ENCODE measurements around the gene C18orf32. TPM values are rescaled to one million over a fixed set of nuclear protein-coding genes. Genes with fewer than 3 reads are reported as not detected.

C18orf32 gene
- total RNA-seq, 1 experiment from 2014 or later, result 14.0 TPM

GRCh38 chr18:49483198-49483597, 3.8 kb downstream of the C18orf32 start:
- no peaks in the 10 kb centered on the region for H3K4me1 ChIP-seq
- Mint-ChIP-seq H3K36me3 (ENCODE audit: insufficient read depth, unreplicated experiment) (peaks cover 35% of the 10 kb centered on the region), H3K4me1 (ENCODE audit: low read depth, unreplicated experiment) (no peaks in the 10 kb centered on the region), H3K4me3 (ENCODE audit: unreplicated experiment) (no peak overlapping the region), H3K27me3 (ENCODE audit: insufficient read depth, unreplicated experiment) (no peaks in the 10 kb centered on the region), H3K27ac (ENCODE audit: unreplicated experiment) (no peak overlapping the region), H3K9me3 (ENCODE audit: unreplicated experiment) (no peaks in the 10 kb centered on the region)
- intact Hi-C loops (cut with micrococcal nuclease; ENCODE audit: unreplicated experiment), result no loop called here
- H3K36me3 ChIP-seq (ENCODE audit: control insufficient read depth, insufficient read depth, low read length), result no peaks in the 10 kb centered on the region
- no peaks in the 10 kb centered on the region for H3K9me3 ChIP-seq
- no peak for TF ChIP-seq CTCF (IDR thresholded peaks at IDR 0.05; ENCODE audit: insufficient read depth in 1 of 2, low read depth in 1 of 2, low read length in 1 of 2, severe bottlenecking in 1 of 2, unreplicated experiment in 1 of 2)
- no peak overlapping the region for H3K4me3 ChIP-seq (ENCODE audit: low read depth, low read length)
- no peaks in the 10 kb centered on the region for H3K27me3 ChIP-seq (replicated peaks; ENCODE audit: control insufficient read depth, insufficient read depth, low read length)
- no TSS peak for BruUV-seq (replicated peaks)
- no peak for DNase-seq
- POLR2A ChIA-PET, result no interaction called here
- CTCF ChIA-PET, result no interaction called here

DNA sequence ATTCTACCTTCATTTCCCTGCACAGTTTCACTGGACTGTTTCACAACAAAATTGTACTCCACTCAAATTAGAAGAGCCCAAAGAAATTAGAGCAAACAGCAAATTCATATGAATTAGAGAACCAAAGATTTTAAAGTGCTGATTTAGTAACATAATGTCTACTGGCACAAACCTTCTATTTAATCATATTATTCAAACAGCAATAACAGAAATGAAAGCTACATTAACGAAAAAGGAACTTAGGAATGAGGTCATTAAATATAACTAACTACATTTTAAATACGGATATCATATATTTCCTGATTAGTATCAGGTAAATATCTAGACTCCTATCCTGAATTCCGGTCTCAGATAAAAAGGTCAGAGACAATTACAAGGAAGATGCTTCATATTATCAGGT, 5.1 kb downstream of the C18orf32 start:
- H3K27me3 ChIP-seq (replicated peaks; ENCODE audit: control insufficient read depth, insufficient read depth, low read length), result no peaks in the 10 kb centered on the region
- Mint-ChIP-seq H3K4me3 (ENCODE audit: unreplicated experiment) (no peak overlapping the region), H3K4me1 (ENCODE audit: low read depth, unreplicated experiment) (no peaks in the 10 kb centered on the region), H3K36me3 (ENCODE audit: insufficient read depth, unreplicated experiment) (peaks cover 23% of the 10 kb centered on the region), H3K27me3 (ENCODE audit: insufficient read depth, unreplicated experiment) (no peaks in the 10 kb centered on the region), H3K27ac (ENCODE audit: unreplicated experiment) (no peak overlapping the region), H3K9me3 (ENCODE audit: unreplicated experiment) (no peaks in the 10 kb centered on the region)
- ChIA-PET POLR2A (no interaction called here), CTCF (no interaction called here)
- no peak for DNase-seq
- no peaks in the 10 kb centered on the region for H3K4me1 ChIP-seq
- intact Hi-C loops (cut with micrococcal nuclease; ENCODE audit: unreplicated experiment), result no loop called here
- no peak for TF ChIP-seq CTCF (IDR thresholded peaks at IDR 0.05; ENCODE audit: insufficient read depth in 1 of 2, low read depth in 1 of 2, low read length in 1 of 2, severe bottlenecking in 1 of 2, unreplicated experiment in 1 of 2)
- H3K4me3 ChIP-seq (ENCODE audit: low read depth, low read length), result no peak overlapping the region
- no TSS peak for BruUV-seq (replicated peaks)
- no peaks in the 10 kb centered on the region for H3K36me3 ChIP-seq (ENCODE audit: control insufficient read depth, insufficient read depth, low read length)
- H3K9me3 ChIP-seq, result no peaks in the 10 kb centered on the region

- H3K36me3 ChIP-seq (ENCODE audit: control insufficient read depth, insufficient read depth, low read length), result no peaks in the 10 kb centered on the region
- no TSS peak for BruUV-seq (replicated peaks)
- peaks cover 17% of the 10 kb centered on the region for H3K36me3 Mint-ChIP-seq (ENCODE audit: insufficient read depth, unreplicated experiment)
- intact Hi-C loops (cut with micrococcal nuclease; ENCODE audit: unreplicated experiment), result no loop called here
- no peaks in the 10 kb centered on the region for H3K4me1 Mint-ChIP-seq (ENCODE audit: low read depth, unreplicated experiment)
- H3K9me3 Mint-ChIP-seq (ENCODE audit: unreplicated experiment), result no peaks in the 10 kb centered on the region
- POLR2A ChIA-PET, result no interaction called here
- H3K27me3 ChIP-seq (replicated peaks; ENCODE audit: control insufficient read depth, insufficient read depth, low read length), result no peaks in the 10 kb centered on the region
- no peak overlapping the region for H3K4me3 ChIP-seq (ENCODE audit: low read depth, low read length)
- no peak for DNase-seq
- CTCF ChIA-PET, result no interaction called here
- H3K4me1 ChIP-seq, result no peaks in the 10 kb centered on the region
- no peak for TF ChIP-seq CTCF (IDR thresholded peaks at IDR 0.05; ENCODE audit: insufficient read depth in 1 of 2, low read depth in 1 of 2, low read length in 1 of 2, severe bottlenecking in 1 of 2, unreplicated experiment in 1 of 2)
- H3K27me3 Mint-ChIP-seq (ENCODE audit: insufficient read depth, unreplicated experiment), result no peaks in the 10 kb centered on the region
- H3K27ac Mint-ChIP-seq (ENCODE audit: unreplicated experiment), result no peak overlapping the region
- no peaks in the 10 kb centered on the region for H3K9me3 ChIP-seq
- H3K4me3 Mint-ChIP-seq (ENCODE audit: unreplicated experiment), result no peak overlapping the region
These were observed 5.7 kb downstream of the C18orf32 start for GRCh38 chr18:49481317-49481716.

All from Caco-2 (cell line).